H1 (cell line): ENCODE results near the gene GON4L. TPM values are rescaled to one million over a fixed set of nuclear protein-coding genes. Genes with fewer than 3 reads are reported as not detected.

Experiments used
- CTCF ChIA-PET: fragments of 300-600 bp; sonication (Branson Sonifier 250); formaldehyde crosslinking; loops from one replicate; lab custom pipeline; 2021; ENCODE audit not compliant: partially characterized antibody; lab: Charles Lee
- POLR2A ChIA-PET: fragments of 300-600 bp; sonication (Branson Sonifier 250); formaldehyde crosslinking; loops from one replicate; lab custom pipeline; 2021; ENCODE audit warnings: inconsistent platforms; ENCODE audit not compliant: partially characterized antibody; lab: Charles Lee
- DNase-seq, 2 experiments: peaks; one replicate each; pipeline versions ENCODE4 v3.0.0 to v3.0.0-alpha.2; 2010 to 2022; ENCODE audit warnings: low spot score in 2 of 2, low read depth in 1 of 2, mixed read lengths in 1 of 2
- FAIRE-seq: peaks from 2 replicates; lab custom pipeline; 2011; peaks lifted over from hg19 to GRCh38; lab: Jason Lieb, UNC
- H2AFZ ChIP-seq: 2 replicates; pipeline ENCODE4 v1.8.1; 2012; ENCODE audit warnings: low read length, inconsistent platforms
- H2AK5ac ChIP-seq: 2 replicates; pipeline ENCODE4 v1.6.1; 2013; ENCODE audit warnings: low read depth, low read length
- H2BK120ac ChIP-seq: replicated peaks from 2 replicates; pipeline ENCODE3; 2013; ENCODE audit warnings: low read depth, low read length, inconsistent platforms
- H2BK12ac ChIP-seq: 2 replicates; pipeline ENCODE4 v1.6.1; 2013; ENCODE audit warnings: low read depth, low read length
- H2BK15ac ChIP-seq: 2 replicates; pipeline ENCODE4 v1.6.1; 2013; ENCODE audit warnings: low read length
- H2BK20ac ChIP-seq: 2 replicates; pipeline ENCODE4 v1.6.1; 2013; ENCODE audit warnings: low read length
- H2BK5ac ChIP-seq: 2 replicates; pipeline ENCODE4 v1.6.1; 2013; ENCODE audit warnings: low read depth, low read length
- H3K14ac ChIP-seq: 2 replicates; pipeline ENCODE4 v1.6.1; 2013; ENCODE audit warnings: inconsistent platforms; ENCODE audit not compliant: insufficient read length
- H3K18ac ChIP-seq: 2 replicates; pipeline ENCODE4 v1.6.1; 2013; ENCODE audit warnings: low read length; ENCODE audit errors: extremely low read depth
- H3K23ac ChIP-seq: 2 replicates; pipeline ENCODE4 v1.6.1; 2013; ENCODE audit warnings: inconsistent platforms; ENCODE audit not compliant: insufficient read length
- H3K23me2 ChIP-seq: 2 replicates; pipeline ENCODE4 v1.6.1; 2013; ENCODE audit warnings: low read depth, low read length
- H3K27ac ChIP-seq: 2 replicates; pipeline ENCODE4 v1.6.1; 2011; ENCODE audit warnings: low read depth, low read length, inconsistent platforms
- H3K27me3 ChIP-seq, 4 experiments: replicated peaks in 1 of 4; 1 replicate in 1 of 4; 2 replicates in 3 of 4; pipeline versions ENCODE4 v1.6.1 to v1.8.1; 2011 to 2013; ENCODE audit warnings: low read length in 3 of 4, mild to moderate bottlenecking in 3 of 4, inconsistent platforms in 2 of 4, mixed read lengths in 2 of 4, moderate library complexity in 1 of 4; ENCODE audit not compliant: control insufficient read depth in 3 of 4, insufficient read depth in 3 of 4; ENCODE audit errors: extremely low read depth in 1 of 4
- H3K36me3 ChIP-seq, 4 experiments: 2 replicates each; pipeline versions ENCODE4 v1.6.1 to v1.8.1; 2011 to 2013; ENCODE audit warnings: mild to moderate bottlenecking in 4 of 4, low read length in 3 of 4, moderate library complexity in 2 of 4, control low read depth in 1 of 4, inconsistent platforms in 1 of 4; ENCODE audit not compliant: insufficient read depth in 4 of 4, control insufficient read depth in 2 of 4
- H3K4ac ChIP-seq: replicated peaks from 2 replicates; pipeline ENCODE3; 2013; ENCODE audit warnings: low read length, low read depth, mixed read lengths, inconsistent platforms; ENCODE audit not compliant: insufficient read length
- H3K4me1 ChIP-seq, 4 experiments: replicated peaks in 1 of 4; 1 replicate in 1 of 4; 2 replicates in 3 of 4; pipeline versions ENCODE4 v1.6.1 to v1.8.1; 2011 to 2013; ENCODE audit warnings: low read length in 3 of 4, inconsistent platforms in 2 of 4, mixed read lengths in 1 of 4; ENCODE audit not compliant: insufficient read depth in 4 of 4, control insufficient read depth in 3 of 4
- H3K4me2 ChIP-seq, 2 experiments: 2 replicates each; pipeline versions ENCODE4 v1.6.1 to v1.8.1; 2011 to 2013; ENCODE audit warnings: low read depth in 2 of 2, low read length in 2 of 2, control low read depth in 1 of 2, inconsistent platforms in 1 of 2, mild to moderate bottlenecking in 1 of 2; ENCODE audit not compliant: insufficient read depth in 1 of 2
- H3K4me3 ChIP-seq, 4 experiments: fragments of 200-600, 300-600 bp in 1 of 4; sonication (generic), shearing (Covaris generic), sonication (Bioruptor Twin) in 1 of 4; 2 replicates each; pipeline versions ENCODE4 v1.5.1 to v1.8.1; 2011 to 2016; ENCODE audit warnings: low read length in 4 of 4, low read depth in 3 of 4, control low read depth in 2 of 4, inconsistent platforms in 2 of 4, mild to moderate bottlenecking in 2 of 4, mixed read lengths in 1 of 4, moderate library complexity in 1 of 4; ENCODE audit not compliant: insufficient read depth in 2 of 4; ENCODE audit errors: extremely low read depth in 1 of 4
- H3K56ac ChIP-seq: replicated peaks from 2 replicates; pipeline ENCODE3; 2013; ENCODE audit warnings: low read depth, mild to moderate bottlenecking, mixed read lengths, low read length, inconsistent platforms; ENCODE audit not compliant: insufficient read length
- H3K79me1 ChIP-seq: 2 replicates; pipeline ENCODE4 v1.6.1; 2013; ENCODE audit warnings: low read depth, low read length, control low read depth
- H3K79me2 ChIP-seq, 2 experiments: 2 replicates each; pipeline versions ENCODE4 v1.6.1 to v1.8.1; 2012 to 2013; ENCODE audit warnings: low read length in 2 of 2, mild to moderate bottlenecking in 2 of 2, inconsistent platforms in 1 of 2; ENCODE audit not compliant: insufficient read depth in 2 of 2, control insufficient read depth in 1 of 2
- H3K9ac ChIP-seq, 4 experiments: replicated peaks in 1 of 4; 1 replicate in 1 of 4; 2 replicates in 3 of 4; pipeline versions ENCODE4 v1.6.1 to v1.8.1; 2011 to 2013; ENCODE audit warnings: low read depth in 3 of 4, low read length in 3 of 4, control low read depth in 2 of 4, mild to moderate bottlenecking in 2 of 4, moderate library complexity in 2 of 4, inconsistent platforms in 1 of 4; ENCODE audit errors: extremely low read depth in 1 of 4
- H3K9me3 ChIP-seq, 2 experiments: 2 replicates each; pipeline versions ENCODE4 v1.6.1 to v1.8.1; 2012 to 2013; ENCODE audit warnings: mild to moderate bottlenecking in 2 of 2, moderate library complexity in 2 of 2, control low read depth in 1 of 2, inconsistent platforms in 1 of 2, low read depth in 1 of 2, low read length in 1 of 2, mixed read lengths in 1 of 2; ENCODE audit not compliant: insufficient read depth in 2 of 2
- H4K20me1 ChIP-seq, 2 experiments: replicated peaks in 1 of 2; 2 replicates each; pipeline versions ENCODE3 to v1.8.1; 2011 to 2013; ENCODE audit warnings: inconsistent platforms in 2 of 2, low read length in 2 of 2, mild to moderate bottlenecking in 1 of 2; ENCODE audit not compliant: insufficient read depth in 2 of 2, control insufficient read depth in 1 of 2
- H4K5ac ChIP-seq: 2 replicates; pipeline ENCODE4 v1.6.1; 2013; ENCODE audit warnings: low read length, low read depth, mixed read lengths, inconsistent platforms; ENCODE audit not compliant: insufficient read length
- H4K8ac ChIP-seq: 2 replicates; pipeline ENCODE4 v1.8.0; 2013; ENCODE audit warnings: mild to moderate bottlenecking, moderate library complexity, low read length, inconsistent platforms; ENCODE audit not compliant: insufficient read depth; ENCODE audit errors: extremely low read depth
- H4K91ac ChIP-seq: replicated peaks from 2 replicates; pipeline ENCODE3; 2013; ENCODE audit warnings: low read length, mixed read lengths, inconsistent platforms; ENCODE audit not compliant: insufficient read length
- CHD1 ChIP-seq: IDR thresholded peaks from 2 replicates; pipeline ENCODE4 v1.6.1; 2012; ENCODE audit warnings: low read depth, low read length, improper control_type of control experiment
- CHD2 ChIP-seq: IDR thresholded peaks from 2 replicates; pipeline ENCODE4 v1.6.1; 2012; ENCODE audit warnings: low read length, improper control_type of control experiment
- CTBP2 ChIP-seq: IDR thresholded peaks from 2 replicates; pipeline ENCODE4 v1.7.0; 2011; ENCODE audit warnings: borderline replicate concordance, mild to moderate bottlenecking, moderate library complexity, mixed read lengths, low read length; ENCODE audit not compliant: insufficient read depth, insufficient read length
- E2F6 ChIP-seq: IDR thresholded peaks from 2 replicates; pipeline ENCODE4 v1.6.1; 2012; ENCODE audit warnings: inconsistent platforms
- KDM1A ChIP-seq: fragments of 200-600, 300-600 bp; sonication (generic); IDR thresholded peaks from 2 replicates; pipeline ENCODE4 v1.7.1; 2016; ENCODE audit warnings: mild to moderate bottlenecking, low read length, borderline replicate concordance
- MAX ChIP-seq: IDR thresholded peaks from 2 replicates; pipeline ENCODE4 v1.6.1; 2012; ENCODE audit warnings: inconsistent platforms
- RFX5 ChIP-seq: IDR thresholded peaks from 2 replicates; pipeline ENCODE4 v1.6.1; 2011; ENCODE audit warnings: low read depth, low read length, improper control_type of control experiment, borderline replicate concordance
- SIN3A ChIP-seq, 2 experiments: IDR thresholded peaks in 1 of 2; conservative IDR thresholded peaks in 1 of 2; 2 replicates each; pipeline ENCODE4 v1.6.1; 2011 to 2012; ENCODE audit warnings: low read length in 2 of 2, improper control_type of control experiment in 1 of 2, low read depth in 1 of 2, mild to moderate bottlenecking in 1 of 2
- SIRT6 ChIP-seq: IDR thresholded peaks from one replicate; pipeline ENCODE4 v1.7.1; 2012; ENCODE audit warnings: low read length, inconsistent platforms
- SP1 ChIP-seq: IDR thresholded peaks from 2 replicates; pipeline ENCODE4 v1.6.1; 2011; ENCODE audit warnings: low read depth, low read length
- SUZ12 ChIP-seq: fragments of 200-600 bp; sonication (generic); IDR thresholded peaks from 2 replicates; pipeline ENCODE4 v1.6.1; 2012; ENCODE audit warnings: mild to moderate bottlenecking, inconsistent platforms, low read length, moderate library complexity, mixed read lengths
- TCF12 ChIP-seq: IDR thresholded peaks from 2 replicates; pipeline ENCODE4 v1.6.1; 2011; ENCODE audit warnings: low read depth, mild to moderate bottlenecking, low read length
- YY1 ChIP-seq: IDR thresholded peaks from 2 replicates; pipeline ENCODE4 v1.6.1; 2011; ENCODE audit warnings: low read depth, mild to moderate bottlenecking, low read length
- ZNF274 ChIP-seq: IDR thresholded peaks from 2 replicates; pipeline ENCODE4 v1.7.0; 2012; ENCODE audit warnings: low read length, borderline replicate concordance; ENCODE audit errors: extremely low read depth
- WGBS, 2 experiments: shearing (Covaris generic) in 1 of 2; methylation state at CpG; one replicate each; pipeline versions ENCODE4 v1.1.6 to v1.1.7; 2013 to 2015; ENCODE audit warnings: low lambda C conversion rate in 2 of 2, mixed read lengths in 2 of 2, inconsistent platforms in 1 of 2, low coverage in 1 of 2, missing lambda C conversion rate in 1 of 2; ENCODE audit not compliant: insufficient replicate concordance in 2 of 2, insufficient coverage in 1 of 2, insufficient read length in 1 of 2; ENCODE audit errors: extremely low coverage in 1 of 2, missing lambda C conversion rate in 1 of 2; 5-methylcytosine and 5-hydroxymethylcytosine counted together
- polyA plus RNA-seq, 7 experiments: library from polyadenylated mRNA; depleted of rRNA in 3 of 7; stranded (reverse) in 5 of 7; unstranded in 2 of 7; fragments of >200 nt in 5 of 7; fragments of 200-250 nt in 2 of 7; gene quantifications; 1 replicate in 5 of 7; 2 replicates in 1 of 7; 4 replicates in 1 of 7; pipeline versions ENCODE4 v1.2.1 to v1.2.3, GENCODE V29; 2011 to 2013; ENCODE audit warnings: missing spikeins in 2 of 7, mixed read lengths in 2 of 7
- total RNA-seq: library from RNA; stranded (reverse); fragmentation: NEBNext Ultra II Directional; extraction: Animal tissue kit (Norgen Biotek cat#: 25700); gene quantifications from 2 replicates; pipeline ENCODE4 v1.2.1, GENCODE V29; 2021

GON4L gene
- total and polyA plus RNA-seq, 2 of the 8 experiments (the other 6 are each of a cell fraction or from before 2014, with no cell fraction given) = 26.2 to 52.1 TPM

- Histone ChIP-seq H4K5ac (no peak overlapping the region), H3K9ac (no peak overlapping the region), H3K18ac (no peak overlapping the region), H4K20me1 (no peaks in the 10 kb centered on the region), H3K27ac (no peak overlapping the region), H3K23me2 (no peaks in the 10 kb centered on the region), H4K8ac (no peak overlapping the region), H3K23ac (no peak overlapping the region), H3K14ac (no peak overlapping the region), H3K79me1 (no peaks in the 10 kb centered on the region), H3K4me1 (no peaks in the 10 kb centered on the region), H2BK120ac (no peak overlapping the region), H3K36me3 (no peaks in the 10 kb centered on the region), H3K9me3 (no peaks in the 10 kb centered on the region), H2BK5ac (no peak overlapping the region), H3K56ac (no peak overlapping the region), H2BK20ac (no peak overlapping the region), H2AK5ac (no peak overlapping the region), H2AFZ (no peak overlapping the region), H4K91ac (no peak overlapping the region), H3K4me2 (no peak overlapping the region), H2BK15ac (no peak overlapping the region), H2BK12ac (no peak overlapping the region), H3K4ac (no peak overlapping the region), H3K79me2 (no peaks in the 10 kb centered on the region), H3K4me3 (no peak overlapping the region), H3K27me3 (no peaks in the 10 kb centered on the region)
- 86% methylated on average over 5 of the region's 5 CpGs; no CpG with 5 or more reads in 1 of the 2 experiments for WGBS, 2 experiments
- ChIA-PET POLR2A (interaction anchor here (0.9 to 1.1 kb wide), 3 partner anchors 33 to 189 kb away, joined by 3 read pairs; partner anchors contain the start of gene RAB25), CTCF (interaction anchor here (0.7 to 1.5 kb wide), 6 partner anchors 12 to 194 kb away, joined by 3 to 5 read pairs (median 4); no protein-coding TSS in a partner anchor)
- DNase-seq (no peak), FAIRE-seq (no peak)
- no peak for TF ChIP-seq CHD1
- no peak for TF ChIP-seq E2F6
- TF ChIP-seq SIRT6 = no peak
- no peak for TF ChIP-seq SIN3A (conservative IDR thresholded peaks at IDR 0.05 in 1 of 2, IDR thresholded peaks at IDR 0.05 in 1 of 2; ENCODE audit: low read depth in 1 of 2, low read length in 2 of 2)
- TF ChIP-seq SUZ12 = no peak
- TF ChIP-seq TCF12 = no peak
- no peak for TF ChIP-seq KDM1A
- TF ChIP-seq MAX = no peak
- TF ChIP-seq CHD2 = no peak
- no peak for TF ChIP-seq YY1
- no peak for TF ChIP-seq RFX5
- no peak for TF ChIP-seq CTBP2
- no peak for TF ChIP-seq ZNF274
- no peak for TF ChIP-seq SP1
Measured at GRCh38 chr1:155872527-155872926, 15.5 kb upstream of the GON4L start.
